GM19240 (cell line): ENCODE results near the gene ATP8A2.

Source experiments
- DNase-seq: peaks from one replicate; pipeline ENCODE4 v3.0.0; 2011; ENCODE audit warnings: low spot score; ENCODE audit not compliant: insufficient read length

Gene ATP8A2

DNA sequence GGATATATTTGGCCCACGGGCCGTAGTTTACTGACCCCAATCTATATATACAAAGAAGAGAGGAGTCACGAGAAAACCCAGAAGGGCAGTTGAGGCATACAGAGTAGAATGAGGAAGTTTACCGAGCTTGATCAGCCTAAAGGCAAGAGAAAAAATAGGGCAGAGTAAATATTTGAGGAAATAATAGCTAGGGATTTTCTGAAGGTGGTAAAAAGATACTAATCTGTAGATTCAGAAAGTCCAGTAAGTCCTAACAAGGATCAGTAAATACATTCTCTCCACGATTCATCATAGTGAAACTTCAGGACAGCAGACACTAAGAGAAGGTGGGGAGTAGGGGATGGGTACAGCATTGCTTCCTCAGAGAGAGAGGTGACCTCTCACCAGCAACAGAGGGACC is 248.1 kb downstream of the ATP8A2 start:
- no peak for DNase-seq

GRCh38 chr13:25625414-25625813 is 253.6 kb downstream of the ATP8A2 start:
- DNase-seq = no peak

DNA sequence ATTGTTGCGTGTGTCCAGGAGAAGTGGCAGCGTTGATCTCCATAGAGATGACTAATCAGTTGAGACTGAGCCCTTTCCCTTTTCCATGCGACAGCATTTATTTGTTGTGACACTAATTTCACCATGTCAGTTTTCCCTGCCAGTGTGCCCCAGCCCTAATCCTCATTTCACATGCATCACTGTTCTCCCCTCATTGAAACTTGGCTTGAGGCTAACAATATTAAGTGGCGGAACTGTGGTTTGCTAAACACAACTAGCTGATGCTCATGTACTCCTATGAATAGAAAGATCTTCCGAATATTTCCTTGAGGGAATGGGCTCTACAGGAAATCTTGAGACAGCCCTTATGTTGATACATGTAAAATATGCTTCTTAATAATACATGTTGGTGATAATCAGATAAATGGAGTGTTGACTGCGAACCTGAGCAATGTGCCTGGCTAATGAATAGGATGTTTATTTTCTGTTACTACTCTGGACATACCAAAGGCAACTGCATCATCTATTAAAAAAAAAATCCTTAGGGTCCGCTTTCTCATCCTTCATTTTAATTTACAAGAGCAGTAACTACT is 258.6 kb downstream of the ATP8A2 start:
- DNase-seq = no peak

DNA sequence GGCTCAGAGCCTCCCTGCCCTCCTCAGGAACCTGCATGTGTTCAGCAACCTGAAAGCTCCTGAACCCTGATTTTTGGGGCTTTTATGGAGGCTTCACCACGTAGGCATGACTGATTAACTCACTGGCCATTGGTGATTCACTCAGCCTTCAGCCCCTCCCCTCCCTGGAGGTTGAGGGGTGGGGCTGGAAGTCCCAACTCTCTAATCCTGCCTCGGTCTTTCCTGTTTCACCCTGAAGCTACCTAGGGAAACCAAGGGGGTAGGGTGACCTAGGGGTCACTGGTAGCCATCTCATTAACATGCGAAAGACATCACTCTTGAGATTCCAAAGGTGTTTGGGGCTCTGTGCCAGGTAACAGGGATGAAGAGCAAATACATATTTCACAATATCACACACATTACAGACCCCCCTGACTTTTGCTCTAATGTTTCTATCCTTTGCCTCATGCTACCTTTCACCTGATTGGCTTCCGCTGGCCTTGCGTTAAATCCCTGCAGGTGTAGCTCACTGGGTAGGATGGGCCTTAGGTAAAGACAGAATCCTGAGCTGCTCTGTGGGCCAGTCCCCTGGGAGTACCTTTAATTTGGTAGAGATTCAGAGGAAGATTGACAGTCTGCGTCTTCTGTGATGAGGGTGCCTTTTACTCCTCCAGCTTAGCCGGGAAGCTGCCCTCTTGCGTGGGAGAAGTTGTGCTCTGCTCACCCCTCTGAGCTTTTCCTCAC is 260.6 kb downstream of the ATP8A2 start:
- DNase-seq = no peak

DNA sequence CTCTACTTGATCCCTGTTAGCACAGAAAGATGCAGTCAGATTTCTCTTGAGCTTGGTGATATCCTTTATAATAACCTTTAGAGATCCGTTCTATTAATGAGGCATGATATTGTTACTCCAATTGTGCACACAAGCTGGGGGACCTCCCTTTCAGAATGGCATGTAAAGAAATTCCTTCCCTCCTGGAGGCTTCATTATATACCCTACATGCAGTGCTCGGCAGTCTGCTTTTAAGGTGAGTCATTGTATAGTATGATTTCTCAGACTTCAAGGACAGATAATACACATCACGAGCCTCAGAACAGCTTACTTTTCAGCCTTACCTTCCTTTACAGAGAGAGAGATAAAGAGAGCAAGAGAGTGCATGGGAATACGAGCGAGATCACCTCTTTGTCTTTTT is 261.3 kb downstream of the ATP8A2 start:
- DNase-seq = no peak

DNA sequence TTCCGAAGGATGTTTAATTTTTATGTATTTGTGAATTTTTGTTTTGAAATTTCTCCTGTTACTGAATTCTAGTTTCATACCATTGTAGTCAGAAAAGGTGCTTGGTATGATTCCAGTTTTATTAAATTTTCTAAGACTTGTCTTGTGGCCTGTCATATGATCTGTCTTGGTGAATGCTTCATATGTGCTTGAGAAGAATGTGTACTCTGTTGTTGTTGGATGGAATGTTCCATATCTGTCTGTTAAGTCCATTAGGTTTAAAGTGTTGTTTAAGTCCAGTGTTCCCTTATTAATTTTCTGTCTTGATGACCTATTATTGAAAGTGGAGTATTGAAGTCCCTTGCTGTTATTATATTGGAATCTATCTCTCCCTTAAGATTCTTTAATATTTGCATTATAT is 273.9 kb downstream of the ATP8A2 start:
- no peak for DNase-seq

DNA sequence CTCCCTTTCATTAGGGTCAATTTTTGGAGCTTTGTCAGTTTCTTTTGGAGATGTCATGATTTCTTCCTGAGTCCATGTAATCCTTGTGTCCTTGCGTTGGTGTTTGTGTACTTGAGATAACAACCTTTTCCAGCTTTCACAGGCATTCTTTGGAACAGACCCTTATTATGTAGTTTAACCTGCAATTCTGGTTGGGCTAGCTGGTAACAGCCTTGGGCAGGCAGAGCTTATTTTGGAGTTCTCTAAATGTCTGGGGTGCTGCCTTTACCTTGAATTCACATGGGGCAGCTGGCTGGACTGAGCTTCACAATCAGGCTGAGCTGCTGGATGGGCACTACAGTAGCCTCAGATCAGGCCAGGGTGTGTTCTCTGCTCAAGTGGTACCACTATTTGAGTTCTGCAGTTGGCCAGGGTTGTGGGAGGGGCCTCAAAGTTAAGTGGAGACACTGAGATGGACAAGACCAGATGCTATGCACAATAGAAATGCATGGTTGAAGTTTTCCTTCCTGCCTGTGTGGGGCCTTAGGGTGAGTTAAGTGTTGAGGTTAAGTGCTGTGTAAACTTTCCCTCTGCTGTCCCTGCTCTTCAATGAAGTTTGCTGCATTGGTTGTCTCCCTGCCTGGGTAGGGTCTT is 277.3 kb downstream of the ATP8A2 start:
- no peak for DNase-seq

- DNase-seq = no peak
Measured at GRCh38 chr13:25652764-25653163, 281.0 kb downstream of the ATP8A2 start.

- no peak for DNase-seq
Measured at GRCh38 chr13:25654322-25654721, 282.5 kb downstream of the ATP8A2 start.

DNA sequence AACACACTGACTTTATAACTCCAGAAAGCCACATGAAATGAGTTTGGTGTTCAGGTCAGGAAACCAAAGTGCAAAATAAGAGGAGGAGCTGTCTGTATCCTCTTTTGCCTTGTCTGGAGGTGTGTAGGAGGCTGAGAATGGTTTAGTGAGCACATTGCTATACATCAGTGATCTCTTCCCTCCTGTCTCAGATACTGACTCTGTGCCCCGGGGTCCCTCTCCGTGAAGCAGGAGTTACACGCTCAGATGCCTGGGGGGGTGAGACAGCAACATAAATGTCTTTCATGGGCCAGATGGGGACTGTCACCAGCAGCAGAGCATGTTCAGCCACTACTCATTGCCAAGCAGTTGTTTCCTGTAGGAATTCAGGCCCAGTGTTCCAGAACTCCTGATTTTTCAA is 285.4 kb downstream of the ATP8A2 start:
- DNase-seq = no peak

DNA sequence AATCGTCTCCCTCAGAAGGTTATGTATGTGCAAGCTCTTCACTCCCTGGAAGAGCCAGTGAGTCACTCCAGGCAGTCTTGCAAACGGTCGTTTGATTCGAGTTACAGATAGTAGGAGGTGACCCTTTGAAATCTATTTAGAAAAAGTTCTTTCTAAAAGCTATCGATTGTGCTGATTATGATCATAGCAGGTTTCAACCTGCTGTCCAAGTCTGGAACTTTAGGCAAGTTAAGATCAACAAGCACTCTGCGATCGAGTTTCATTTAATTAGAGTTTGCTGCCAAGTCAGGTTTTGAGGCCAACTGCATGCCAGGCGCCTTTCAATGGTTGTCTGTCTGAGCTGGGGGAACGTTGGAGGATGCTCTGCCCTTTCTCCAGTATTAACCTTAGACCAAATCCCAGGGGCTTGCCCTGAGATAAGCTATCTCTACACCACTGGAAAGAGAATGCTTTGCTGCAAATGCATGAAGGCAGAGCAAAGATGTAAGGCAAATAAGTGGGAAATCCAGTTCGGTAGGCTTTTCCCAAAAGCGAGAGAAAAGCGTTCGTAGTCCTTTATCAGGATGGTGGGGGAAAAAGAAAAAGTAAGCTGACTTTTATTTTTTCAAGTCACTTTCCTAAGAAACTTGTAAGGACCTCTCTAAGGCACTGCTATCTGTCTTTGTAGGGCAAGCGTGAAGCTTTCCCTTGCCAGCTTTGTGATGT is 287.5 kb downstream of the ATP8A2 start:
- no peak for DNase-seq

- DNase-seq = no peak
Measured at GRCh38 chr13:25660996-25661395, 289.2 kb downstream of the ATP8A2 start.

GRCh38 chr13:25662516-25662915 is 290.7 kb downstream of the ATP8A2 start:
- DNase-seq = no peak

GRCh38 chr13:25668345-25668744 is 296.6 kb downstream of the ATP8A2 start:
- DNase-seq = no peak

DNA sequence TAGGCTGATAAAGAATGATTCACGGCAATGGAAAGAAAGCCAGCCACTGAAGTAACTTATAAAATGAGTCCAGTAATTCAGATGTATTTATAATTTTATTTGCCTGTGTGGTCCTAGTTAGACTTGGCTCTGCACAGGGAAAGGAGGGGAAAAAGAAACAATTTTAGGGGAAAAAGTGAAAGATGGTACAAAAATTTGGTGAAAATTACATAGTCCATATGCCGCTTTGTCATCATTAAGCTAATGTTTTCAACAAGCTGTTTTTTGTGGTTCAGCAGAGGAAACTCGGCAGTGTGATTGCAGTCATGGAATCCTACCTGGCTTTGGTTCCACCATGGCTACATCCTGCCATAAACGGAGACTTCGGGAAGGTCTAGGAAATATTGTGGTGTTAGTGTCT is 301.9 kb downstream of the ATP8A2 start:
- DNase-seq = no peak

DNA sequence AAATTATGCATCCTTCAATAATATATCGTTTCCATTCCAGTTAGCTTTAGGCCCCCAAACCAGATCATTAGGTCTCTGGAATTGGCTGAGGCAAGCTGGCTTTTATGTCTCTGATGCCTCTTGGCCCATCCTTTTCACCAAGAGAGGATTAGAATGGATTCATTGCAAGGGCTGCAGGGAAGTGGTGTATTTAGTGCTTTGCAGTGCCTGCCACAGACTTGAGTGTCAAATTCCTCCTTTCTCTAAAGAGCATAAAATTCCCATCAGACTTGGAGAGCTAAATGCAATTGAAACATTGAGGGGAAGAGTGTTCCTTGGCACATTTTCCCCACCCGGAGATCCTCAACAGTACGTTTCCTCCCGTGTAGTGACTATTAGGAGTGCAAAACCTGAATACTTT is 302.6 kb downstream of the ATP8A2 start:
- no peak for DNase-seq

DNA sequence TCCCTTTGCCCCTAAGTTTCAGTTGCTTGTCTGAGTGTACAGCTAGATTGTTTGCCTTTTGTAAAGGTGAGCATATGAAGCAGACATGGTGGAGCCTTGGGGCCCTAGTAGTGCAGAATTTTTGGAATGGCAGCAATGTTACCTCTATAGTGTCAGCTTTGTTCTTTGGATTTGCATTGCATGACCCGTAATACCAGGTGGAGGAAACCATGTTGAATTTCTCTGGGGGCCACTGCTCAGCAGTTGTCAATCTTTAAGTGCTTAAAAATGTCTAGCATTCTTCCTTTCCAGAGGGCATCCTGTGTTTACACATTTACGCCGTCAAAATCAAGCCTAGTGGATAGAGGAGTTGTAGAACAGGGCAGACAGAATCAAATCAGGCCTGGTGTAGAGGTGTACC is 303.3 kb downstream of the ATP8A2 start:
- DNase-seq = no peak

GRCh38 chr13:25677956-25678355 is 306.2 kb downstream of the ATP8A2 start:
- DNase-seq = no peak

- no peak for DNase-seq
Measured at GRCh38 chr13:25678398-25678797, 306.6 kb downstream of the ATP8A2 start.

- no peak for DNase-seq
Measured at GRCh38 chr13:25679159-25679558, 307.4 kb downstream of the ATP8A2 start.

- DNase-seq = no peak
Measured at GRCh38 chr13:25679936-25680335, 308.2 kb downstream of the ATP8A2 start.

DNA sequence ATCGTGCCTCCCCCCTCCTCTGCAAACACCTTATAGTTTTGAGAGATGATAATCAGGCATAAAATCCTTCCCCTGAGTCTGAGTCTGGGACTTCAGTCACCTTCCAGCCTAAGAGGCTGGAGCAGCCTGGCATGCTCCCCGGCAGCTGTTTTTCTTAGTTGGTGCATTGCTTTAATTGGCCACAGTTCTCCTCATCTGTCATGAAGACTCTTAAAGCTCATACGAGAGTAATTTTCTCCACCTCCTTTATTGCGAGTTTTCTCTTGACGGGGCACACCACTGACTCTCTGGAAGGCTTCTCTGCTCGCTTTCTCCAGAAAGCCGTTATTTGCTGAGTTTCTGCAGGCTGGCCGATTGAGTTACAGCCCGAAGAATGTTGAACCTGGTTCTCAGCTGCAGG is 310.5 kb downstream of the ATP8A2 start:
- DNase-seq = no peak
